Activated T-helper 9 cell treated with anti-CD3 and anti-CD28 coated beads, Interleukin-2, amount 50 U/mL, for 16 hours (primary cell): ENCODE data around the gene PHKB.
A peak's percentile ranks its signal among the peaks of the same experiment; 100 is the strongest.

Source experiments
- DNase-seq: peaks from one replicate; pipeline ENCODE4 v3.0.0-alpha.2; 2020; ENCODE audit warnings: low read depth

PHKB gene

DNA sequence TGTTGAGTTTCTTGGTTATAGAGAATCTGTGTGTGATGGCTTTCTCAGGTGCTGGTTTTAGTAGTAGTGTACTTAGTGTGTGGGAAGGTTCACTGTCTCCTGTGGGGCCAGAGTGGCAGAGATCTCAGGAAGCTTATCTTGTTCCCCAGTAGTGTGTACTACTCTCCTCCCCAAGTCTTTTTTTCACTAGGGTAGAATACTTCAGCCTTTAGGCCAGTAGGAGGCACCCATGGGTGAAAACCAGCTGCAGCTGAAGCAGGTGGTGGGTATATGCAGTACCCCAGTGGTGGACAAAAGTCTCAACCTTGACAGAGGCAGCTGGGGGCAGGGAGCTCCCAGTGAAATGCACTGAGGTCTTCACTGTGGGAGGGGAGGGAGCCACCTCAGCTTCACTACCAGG, 109.9 kb downstream of the PHKB start:
- DNase-seq = no peak

GRCh38 chr16:47571711-47572110, 110.6 kb downstream of the PHKB start:
- DNase-seq = no peak

GRCh38 chr16:47574091-47575054, 113.2 kb downstream of the PHKB start:
- peak; percentile 12 for DNase-seq

DNA sequence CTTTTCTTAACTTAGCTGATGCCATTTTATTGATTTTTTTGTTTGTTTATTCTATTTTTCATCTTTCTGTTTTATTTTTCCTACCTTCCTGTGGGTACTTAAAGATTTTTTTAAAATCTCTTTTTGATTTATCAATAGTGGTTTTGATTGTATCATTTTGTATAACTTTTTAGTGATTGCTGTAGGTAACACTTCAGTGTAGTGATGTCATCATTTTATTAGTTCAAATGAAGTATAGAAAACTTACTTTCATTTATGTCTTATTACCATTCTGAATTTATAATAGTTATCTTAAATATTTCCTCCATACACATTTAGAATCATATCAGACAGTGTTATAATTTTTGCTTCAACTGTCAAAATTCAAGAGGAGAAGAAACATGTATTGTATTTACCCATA, 115.9 kb downstream of the PHKB start:
- no peak for DNase-seq

- no peak for DNase-seq
These were observed 116.9 kb downstream of the PHKB start for GRCh38 chr16:47578033-47578432.

DNA sequence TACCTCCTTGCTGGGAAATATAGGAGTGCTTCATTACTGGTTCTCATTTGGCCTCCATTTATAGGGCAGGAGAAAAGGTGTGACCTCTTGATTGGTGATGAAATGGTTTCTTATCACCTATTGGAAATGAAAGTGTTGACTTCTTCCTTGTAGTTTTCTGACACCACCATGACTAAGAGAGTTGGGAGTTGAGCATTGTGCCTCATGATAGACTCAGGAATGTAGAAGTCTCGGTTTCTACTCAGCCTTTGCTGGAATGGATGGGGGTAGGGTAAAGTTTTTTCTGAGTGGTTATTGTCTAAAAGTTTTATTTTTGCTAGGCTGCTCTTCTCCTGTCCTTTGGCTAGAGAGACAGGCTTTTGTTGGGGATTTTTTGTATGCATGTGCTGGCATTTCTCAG, 117.4 kb downstream of the PHKB start:
- no peak for DNase-seq

GRCh38 chr16:47581114-47581513, 120.0 kb downstream of the PHKB start:
- DNase-seq = no peak

GRCh38 chr16:47584464-47585225, 123.5 kb downstream of the PHKB start:
- DNase-seq = no peak

DNA sequence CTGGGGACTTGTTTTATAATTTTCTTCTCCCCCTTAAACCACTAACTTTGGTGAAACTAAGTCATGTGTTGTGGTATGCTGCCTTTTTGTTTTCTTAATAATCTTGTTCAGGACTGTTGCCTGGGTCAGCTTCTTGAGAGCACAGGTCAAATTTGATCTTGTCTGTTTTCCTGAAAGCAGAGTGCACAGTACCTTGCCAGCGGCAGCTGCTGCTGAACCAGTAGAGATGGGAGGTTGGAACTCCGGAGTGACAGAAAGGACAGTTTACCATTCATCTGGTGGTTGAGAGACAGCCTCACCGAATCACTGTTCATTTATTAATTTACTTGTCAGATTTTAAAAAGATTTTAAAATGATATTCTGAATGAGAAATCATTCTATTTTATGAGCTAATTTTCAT, 125.0 kb downstream of the PHKB start:
- no peak for DNase-seq

DNA sequence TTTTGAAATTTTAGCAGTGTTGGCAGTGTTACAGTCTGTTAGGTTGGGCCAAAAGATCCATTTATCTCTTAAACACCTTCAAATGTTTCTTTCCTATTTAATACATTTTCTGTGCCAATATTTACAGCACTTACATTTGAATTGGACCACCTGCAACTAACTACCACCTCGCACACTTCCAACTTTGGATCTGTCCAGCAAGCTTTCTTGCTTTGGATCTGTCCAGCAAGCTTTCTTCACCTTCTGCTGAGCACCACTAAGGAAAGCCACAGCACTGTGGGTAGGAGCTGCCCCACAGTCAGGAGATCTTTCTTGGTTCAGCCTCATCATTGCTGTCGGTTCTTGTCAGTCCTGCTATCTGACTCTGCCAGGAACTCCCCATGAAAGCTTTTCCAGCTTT, 129.3 kb downstream of the PHKB start:
- no peak for DNase-seq

DNA sequence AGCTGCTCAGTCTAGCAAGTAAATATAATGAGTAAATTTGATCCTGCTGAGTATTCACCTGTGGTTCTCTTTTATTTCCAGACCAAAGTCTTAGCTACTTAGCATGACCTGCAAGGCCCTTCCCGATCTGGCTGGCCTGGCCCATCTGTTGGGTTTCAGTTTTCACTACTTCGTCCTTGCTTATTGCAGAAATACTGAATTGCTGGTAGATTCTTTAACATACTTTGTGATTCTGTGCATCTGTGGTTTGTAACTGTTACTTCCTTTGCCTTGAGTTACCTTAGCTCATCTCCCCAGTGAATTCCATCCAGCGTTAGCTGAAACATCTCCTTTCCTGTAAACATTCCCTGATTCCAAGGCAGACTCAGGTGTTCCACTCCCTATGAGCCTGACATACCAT, 131.1 kb downstream of the PHKB start:
- no peak for DNase-seq

DNA sequence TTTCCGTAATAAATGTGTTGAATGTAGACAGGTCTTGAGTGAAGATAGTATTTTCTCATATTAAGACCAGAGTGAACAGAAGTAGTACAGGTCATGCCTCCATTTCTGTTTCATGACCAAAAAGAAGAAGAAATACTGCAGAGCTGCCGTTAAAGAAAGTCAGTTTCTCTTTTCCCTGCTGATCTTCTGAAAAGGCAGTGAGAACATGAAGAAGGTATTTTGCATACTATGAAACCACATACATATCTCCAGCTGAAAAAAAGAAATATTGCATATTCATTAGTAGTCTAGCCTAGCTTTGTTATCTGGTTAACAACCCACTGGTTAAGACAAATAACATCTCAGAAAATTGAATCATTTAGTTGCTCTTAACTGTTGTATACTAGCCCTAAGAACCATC, 138.4 kb downstream of the PHKB start:
- no peak for DNase-seq

DNA sequence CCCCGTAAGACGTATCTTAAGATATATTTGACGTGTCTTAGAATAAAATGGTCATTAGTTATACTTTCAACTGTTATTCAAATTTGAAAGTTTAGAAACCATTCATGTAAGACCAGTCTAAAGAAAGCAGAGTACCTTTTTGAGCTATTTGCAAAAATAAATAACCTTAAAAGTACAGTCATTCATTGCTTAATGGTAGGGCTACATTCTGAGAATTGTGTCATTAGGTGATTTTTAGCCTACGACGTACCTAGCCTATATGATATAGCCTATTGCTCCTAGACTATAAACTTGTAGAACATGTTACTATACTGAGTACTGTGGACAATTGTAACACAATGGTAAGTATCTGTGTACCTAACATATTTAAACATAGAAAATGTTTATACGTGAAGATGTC, 139.2 kb downstream of the PHKB start:
- no peak for DNase-seq

DNA sequence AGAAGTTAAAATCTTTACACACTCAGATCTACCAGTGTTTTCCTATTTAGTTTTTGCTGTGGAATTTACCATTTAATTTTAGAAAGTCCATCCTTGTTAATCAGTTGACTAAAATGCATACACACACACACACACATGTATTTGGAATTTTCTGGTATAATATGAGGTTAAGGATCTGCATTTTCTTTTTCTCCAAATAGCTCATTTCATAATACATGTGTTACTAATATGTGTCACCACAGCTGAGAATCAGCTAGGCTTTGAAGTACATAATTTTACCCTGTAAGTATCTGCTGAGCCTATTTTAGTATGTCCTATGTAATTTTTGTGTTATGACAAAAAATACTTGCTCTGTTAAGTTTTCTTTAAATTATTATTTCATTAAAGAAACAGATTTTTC, 143.2 kb downstream of the PHKB start:
- no peak for DNase-seq

DNA sequence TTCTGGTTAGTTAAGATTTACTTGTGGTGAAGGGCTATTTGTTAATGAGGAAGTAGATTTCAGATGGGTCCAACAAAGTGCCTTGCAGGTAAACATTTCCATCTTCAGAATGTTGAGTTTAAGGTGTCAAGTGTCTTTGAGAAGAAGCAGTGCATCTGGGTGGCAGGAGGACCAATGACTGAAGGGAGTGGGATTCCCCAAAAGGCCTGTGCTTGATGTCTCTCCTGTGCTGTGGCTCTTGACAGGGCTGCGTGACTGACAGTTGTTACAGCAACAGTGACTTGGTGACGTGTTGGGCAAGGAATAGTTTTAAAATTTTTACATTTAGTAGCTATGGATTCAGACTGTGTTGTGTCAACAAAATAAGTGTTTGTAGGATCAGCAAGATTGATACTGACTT, 149.9 kb downstream of the PHKB start:
- no peak for DNase-seq

DNA sequence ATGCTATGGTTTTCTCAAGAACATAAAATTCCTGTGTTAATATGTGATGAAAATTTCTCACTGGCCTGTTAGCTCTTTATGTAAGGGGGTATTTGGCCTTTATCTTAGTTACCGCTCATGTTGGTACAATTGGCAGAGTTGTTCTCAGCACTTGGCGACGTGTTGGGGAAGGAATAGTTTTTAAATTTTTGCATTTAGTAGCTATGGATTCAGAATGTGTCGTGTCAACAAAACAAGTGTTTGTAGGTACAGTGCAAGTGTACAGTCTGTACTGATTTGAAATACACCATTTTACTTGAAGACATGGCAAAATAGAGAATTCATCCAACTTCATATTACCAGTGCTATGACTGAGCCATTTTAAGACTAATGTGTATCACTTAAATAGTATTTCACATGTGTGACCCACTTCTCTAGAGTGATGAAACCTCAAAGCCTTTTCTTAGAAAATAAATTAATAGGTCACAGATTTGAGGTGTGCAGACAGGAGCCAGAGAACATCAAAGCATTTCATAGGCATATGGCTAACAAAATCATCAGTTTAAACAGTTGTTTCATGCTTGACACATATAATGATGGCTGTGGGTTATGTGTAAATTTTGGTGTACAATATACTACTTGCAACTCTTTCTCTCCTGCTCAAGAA, 150.8 kb downstream of the PHKB start:
- DNase-seq = no peak

- no peak for DNase-seq
These were observed 151.6 kb downstream of the PHKB start for GRCh38 chr16:47612711-47613110.

- no peak for DNase-seq
These were observed 152.1 kb downstream of the PHKB start for GRCh38 chr16:47613251-47613650.

GRCh38 chr16:47617732-47618131, 156.6 kb downstream of the PHKB start:
- DNase-seq = no peak

GRCh38 chr16:47622451-47623176, 161.5 kb downstream of the PHKB start:
- no peak for DNase-seq

GRCh38 chr16:47624563-47624962, 163.4 kb downstream of the PHKB start:
- DNase-seq = no peak

GRCh38 chr16:47625115-47625567, 164.0 kb downstream of the PHKB start:
- DNase-seq = no peak
